Adipose tissue (tissue), 3 donors: ENCODE data around the gene RNF40. TPM values are rescaled to one million over a fixed set of nuclear protein-coding genes. Genes with fewer than 3 reads are reported as not detected.
"Not testable (repeated sequence)": the region's sequence is repeated elsewhere in the genome, so short reads cannot be mapped to it uniquely, and the experiment has no call there.

Source experiments
- H3K27ac ChIP-seq: one replicate; pipeline ENCODE4 v1.5.1; 2013; ENCODE audit warnings: low read depth, low read length
- WGBS, 3 donors: extraction: QIAGEN DNeasy Blood & Tissue Kit; methylation state at CpG; one replicate each; pipeline ENCODE4 v1.1.7; 2013; 5-methylcytosine and 5-hydroxymethylcytosine counted together
- polyA plus RNA-seq, 3 donors: library from polyadenylated mRNA; stranded (reverse); fragments of 200-250 nt; gene quantifications; one replicate each; pipeline ENCODE4 v1.2.3, GENCODE V29; 2013
- donor health status: healthy with polysubstance abuse.
- donor health status: Bipolar disorder and iron deficiency.
- donor health status: healthy.

RNF40 gene
- polyA plus RNA-seq, 3 donors: 26.3 to 65.7 (median 39.7) TPM

- no peak overlapping the region for H3K27ac ChIP-seq
- WGBS, 3 donors: 92 to 96% (median 93%) methylated on average over 3 of the region's 3 CpGs
Measured at GRCh38 chr16:30794634-30795033, 32.5 kb downstream of the RNF40 start.

DNA sequence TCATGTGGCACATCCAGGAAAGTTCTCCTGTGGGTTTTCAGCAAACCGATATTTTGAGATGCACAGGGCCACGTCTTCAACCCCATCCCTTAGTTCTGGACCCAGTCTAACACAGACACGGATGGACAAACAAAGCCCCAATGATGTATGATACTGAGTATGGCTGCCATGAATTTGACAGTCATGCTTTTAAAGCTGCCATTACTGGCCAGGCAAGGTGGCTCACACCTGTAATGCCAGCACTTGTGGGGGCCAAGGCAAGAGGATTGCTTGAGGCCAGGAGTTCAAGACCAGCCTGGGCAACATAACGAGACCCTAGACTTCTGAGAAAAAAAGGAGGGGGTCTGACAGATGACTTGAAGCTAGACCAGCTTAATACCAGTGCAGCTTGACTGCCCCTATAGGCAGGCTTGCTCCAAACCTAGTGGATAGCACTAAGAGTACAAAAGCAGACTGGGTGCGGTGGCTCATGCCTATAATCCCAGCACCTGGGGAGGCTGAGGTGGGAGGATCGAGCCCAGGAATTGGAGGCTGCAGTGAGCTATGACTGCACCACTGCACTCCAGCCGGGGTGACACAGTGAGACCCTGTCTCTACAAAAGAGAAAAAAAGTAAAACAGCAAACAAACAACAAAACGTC, 35.7 kb downstream of the RNF40 start:
- no peak overlapping the region for H3K27ac ChIP-seq
- 77 to 81% (median 78%) methylated on average over 8 of the region's 8 CpGs for WGBS, 3 donors

- WGBS, 3 donors: 73 to 76% (median 75%) methylated on average over 3 of the region's 3 CpGs
Measured at GRCh38 chr16:30802936-30803335, 40.8 kb downstream of the RNF40 start.

GRCh38 chr16:30805056-30805369, 42.9 kb downstream of the RNF40 start:
- H3K27ac ChIP-seq: no peak overlapping the region
- 38 to 49% (median 49%) methylated on average over 8 of the region's 8 CpGs for WGBS, 3 donors

More at GRCh38 chr16:30802936-30803335, 40.8 kb downstream of the RNF40 start:
- no peak overlapping the region for H3K27ac ChIP-seq

GRCh38 chr16:30805370-30806169, 43.4 kb downstream of the RNF40 start:
- no peak overlapping the region for H3K27ac ChIP-seq
- WGBS, 3 donors: 1 to 2% (median 1%) methylated on average over 61 to 62 of the region's 62 CpGs

DNA sequence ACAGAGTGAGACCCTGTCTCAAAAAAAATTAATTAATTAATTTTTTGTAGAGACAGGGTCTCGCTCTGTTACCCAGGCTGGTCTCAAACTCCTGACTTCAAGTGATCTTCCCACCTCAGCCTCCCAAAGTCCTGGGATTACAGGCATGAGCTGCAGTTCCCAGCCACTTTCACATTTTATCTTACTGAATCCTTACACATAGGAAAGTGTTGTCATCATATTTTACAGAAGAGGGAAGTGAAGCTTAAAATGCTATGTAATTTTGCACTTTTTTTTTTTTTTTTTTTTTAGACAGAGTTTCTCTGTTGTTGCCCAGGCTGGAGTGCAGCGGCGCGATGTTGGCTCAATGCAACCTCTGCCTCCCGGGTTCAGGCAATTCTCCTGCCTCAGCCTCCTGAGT, 46.0 kb downstream of the RNF40 start:
- H3K27ac ChIP-seq: no peak overlapping the region
- WGBS, 3 donors: 78 to 98% (median 80%) methylated on average over 5 of the region's 5 CpGs

DNA sequence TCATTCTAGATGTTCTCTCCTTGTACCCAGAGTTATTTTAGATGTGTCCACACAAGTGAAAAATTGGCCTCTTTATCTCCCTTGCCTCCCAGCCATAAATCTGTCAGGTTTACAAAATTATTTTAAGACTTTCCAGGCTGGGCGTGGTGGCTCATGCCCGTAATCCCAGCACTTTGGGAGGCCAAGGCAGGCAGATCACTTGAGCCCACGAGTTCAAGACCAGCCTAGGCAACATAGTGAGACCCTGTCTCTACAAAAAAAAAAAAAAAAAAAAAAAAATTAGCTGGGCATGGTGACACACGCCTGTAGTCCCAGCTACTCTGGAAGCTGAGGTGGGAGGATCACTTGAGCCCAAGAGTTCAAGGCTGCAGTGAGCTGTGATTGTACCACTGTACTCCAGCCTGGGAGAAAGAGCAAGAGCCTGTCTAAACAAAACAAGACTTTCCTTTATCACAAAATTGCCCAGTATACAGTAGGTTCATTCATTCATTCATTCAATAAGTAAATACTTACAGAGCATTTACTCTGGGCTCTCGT, 46.8 kb downstream of the RNF40 start:
- H3K27ac ChIP-seq: not testable (repeated sequence)
- WGBS, 3 donors: 58 to 68% (median 63%) methylated on average over 5 of the region's 5 CpGs

GRCh38 chr16:30809675-30810074, 47.6 kb downstream of the RNF40 start:
- H3K27ac ChIP-seq: not testable (repeated sequence)
- WGBS, 3 donors: 82 to 84% (median 84%) methylated on average over 5 of the region's 5 CpGs

- WGBS, 3 donors: 86 to 88% (median 88%) methylated on average over 3 of the region's 3 CpGs
Measured at GRCh38 chr16:30813821-30814189, 51.7 kb downstream of the RNF40 start.

DNA sequence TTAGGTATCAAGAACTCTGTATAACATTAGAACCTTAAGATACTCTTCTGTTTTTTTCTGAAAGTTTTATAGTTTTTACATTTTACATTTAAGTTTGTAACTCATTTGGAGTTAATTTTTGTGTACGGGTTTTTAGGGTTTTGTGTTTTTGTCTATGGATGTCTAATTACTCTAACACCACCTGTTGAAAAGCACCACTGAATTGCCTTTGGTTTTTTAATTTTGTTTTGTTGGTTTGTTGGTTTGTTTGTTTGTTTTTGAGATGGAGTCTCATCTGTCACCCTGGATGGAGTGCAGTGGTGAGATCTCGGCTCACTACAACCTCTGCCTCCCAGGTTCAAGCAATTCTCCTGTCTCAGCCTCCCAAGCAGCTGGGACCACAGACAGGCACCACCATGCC, 54.6 kb downstream of the RNF40 start:
- WGBS, 3 donors: 55 to 76% (median 71%) methylated on average over 2 of the region's 2 CpGs
- H3K27ac ChIP-seq: no peak overlapping the region

More at GRCh38 chr16:30813821-30814189, 51.7 kb downstream of the RNF40 start:
- no peak overlapping the region for H3K27ac ChIP-seq

- WGBS, 3 donors: 85 to 90% (median 87%) methylated on average over 27 to 34 of the region's 34 CpGs
- H3K27ac ChIP-seq: no peak overlapping the region
Measured at GRCh38 chr16:30820952-30821421, 58.9 kb downstream of the RNF40 start.

- WGBS, 3 donors: 79 to 91% (median 87%) methylated on average over 9 of the region's 9 CpGs
- not testable (repeated sequence) for H3K27ac ChIP-seq
Measured at GRCh38 chr16:30821441-30821840, 59.3 kb downstream of the RNF40 start.

- no peak overlapping the region for H3K27ac ChIP-seq
- 90% methylated on average over 17 of the region's 17 CpGs for WGBS, 3 donors
Measured at GRCh38 chr16:30821891-30822290, 59.8 kb downstream of the RNF40 start.

Other genes starting within 250 kb of the RNF40 start
- 10 to 100 TPM; 17.8 to 33.9 (median 22.3) TPM for gene ZNF768, start 235.8 kb upstream of the RNF40 start, polyA plus RNA-seq
- 1 to 10 TPM; 3.8 to 6.1 (median 5.3) TPM for gene ZNF747, start 227.5 kb upstream of the RNF40 start, polyA plus RNA-seq
- 1 to 10 TPM; 3.0 to 4.8 (median 3.8) TPM for gene ZNF764, start 203.9 kb upstream of the RNF40 start, polyA plus RNA-seq
- gene ZNF688, start 190.6 kb upstream of the RNF40 start, polyA plus RNA-seq: 10 to 100 TPM in 1 of 3 donors, 1 to 10 TPM in 2; 8.7 to 21.9 (median 9.7) TPM
- 1 to 10 TPM; 3.8 to 5.7 (median 4.4) TPM for gene ZNF785, start 176.6 kb upstream of the RNF40 start, polyA plus RNA-seq
- 1 to 10 TPM; 3.7 to 4.2 (median 4.2) TPM for gene ZNF689, start 151.9 kb upstream of the RNF40 start, polyA plus RNA-seq
- 10 to 100 TPM; 27.8 to 54.7 (median 30.6) TPM for gene PRR14, start 111.4 kb upstream of the RNF40 start, polyA plus RNA-seq
- gene FBRS, start 103.9 kb upstream of the RNF40 start, polyA plus RNA-seq: 10 to 100 TPM; 17.0 to 32.2 (median 32.1) TPM
- gene SRCAP, start 63.2 kb upstream of the RNF40 start, polyA plus RNA-seq: 10 to 100 TPM in 2 of 3 donors, 1 to 10 TPM in 1; 7.3 to 16.8 (median 16.5) TPM
- 10 to 100 TPM; 11.8 to 22.0 (median 15.2) TPM for gene PHKG2, start 13.9 kb upstream of the RNF40 start, polyA plus RNA-seq
- 1 to 10 TPM; 1.5 to 3.8 (median 1.6) TPM for gene CFAP119, start 260 bp upstream of the RNF40 start, polyA plus RNA-seq
- 1 to 10 TPM; 3.4 to 6.2 (median 5.6) TPM for gene ZNF629, start 24.9 kb downstream of the RNF40 start, polyA plus RNA-seq
- gene BCL7C, start 131.8 kb downstream of the RNF40 start, polyA plus RNA-seq: 10 to 100 TPM; 11.8 to 52.1 (median 22.0) TPM
- 1 to 10 TPM; 1.9 to 9.2 (median 5.8) TPM for gene CTF1, start 134.3 kb downstream of the RNF40 start, polyA plus RNA-seq
- 1 to 10 TPM; 3.6 to 9.1 (median 5.3) TPM for gene FBXL19, start 161.2 kb downstream of the RNF40 start, polyA plus RNA-seq
- gene ORAI3, start 186.7 kb downstream of the RNF40 start, polyA plus RNA-seq: 10 to 100 TPM; 11.3 to 16.3 (median 14.6) TPM
- gene SETD1A, start 195.4 kb downstream of the RNF40 start, polyA plus RNA-seq: 10 to 100 TPM in 2 of 3 donors, 1 to 10 TPM in 1; 5.1 to 13.0 (median 10.8) TPM
- gene HSD3B7, start 222.9 kb downstream of the RNF40 start, polyA plus RNA-seq: 10 to 100 TPM; 23.3 to 31.2 (median 26.8) TPM
- gene STX1B, start 248.3 kb downstream of the RNF40 start, polyA plus RNA-seq: under 1 TPM; 0.11 to 0.98 (median 0.18) TPM